ENCODE results near the gene DHRS7B.
"Not testable (repeated sequence)": the region's sequence is repeated elsewhere in the genome, so short reads cannot be mapped to it uniquely, and the experiment has no call there.

- not testable (repeated sequence) for TF ChIP-seq CTCF (optimal IDR thresholded peaks at IDR 0.05 in 1 of 3, IDR thresholded peaks at IDR 0.05 in 1 of 3, conservative IDR thresholded peaks at IDR 0.05 in 1 of 3; ENCODE audit: extremely low read depth in 1 of 3, insufficient read depth in 2 of 3, low read length in 3 of 3); EZH2 (IDR thresholded peaks at IDR 0.05; ENCODE audit: low read length)
Observed at GRCh38 chr17:21227277-21227676, 100.5 kb downstream of the DHRS7B start.
